K562 (cell line): ENCODE measurements around the gene SMU1. TPM values are rescaled to one million over a fixed set of nuclear protein-coding genes. Genes with fewer than 3 reads are reported as not detected.
A peak's percentile ranks its signal among the peaks of the same experiment; 100 is the strongest.

Experiments used
- CBFA2T2 ChIP-seq: fragments of 450-650 bp; conservative IDR thresholded peaks from 2 replicates; pipeline ENCODE4 v1.6.1; 2017; ENCODE audit warnings: mild to moderate bottlenecking
- CTCFL ChIP-seq: IDR thresholded peaks from 2 replicates; pipeline ENCODE4 v1.6.1; 2011; ENCODE audit warnings: borderline replicate concordance, low read depth, mild to moderate bottlenecking, moderate library complexity, low read length; ENCODE audit not compliant: insufficient read depth, poor library complexity, severe bottlenecking
- FOS ChIP-seq: IDR thresholded peaks from 3 replicates; pipeline ENCODE4 v1.6.1; 2011; ENCODE audit not compliant: insufficient read length; ENCODE audit errors: extremely low read depth
- SMARCA5 ChIP-seq: fragments of 450-650 bp; IDR thresholded peaks from 2 replicates; pipeline ENCODE4 v1.6.1; 2016
- TOE1 ChIP-seq, 2 experiments: fragments of 450-650 bp in 1 of 2; sonication (generic) in 1 of 2; formaldehyde crosslinking in 1 of 2; IDR thresholded peaks; 2 replicates each; pipeline versions ENCODE4 v1.7.1 to v1.8.0; 2016 to 2022; ENCODE audit warnings: borderline replicate concordance in 2 of 2, mild to moderate bottlenecking in 2 of 2, antibody characterized with exemption in 1 of 2, inconsistent platforms in 1 of 2, low read depth in 1 of 2, missing genetic modification reagents in 1 of 2, moderate library complexity in 1 of 2
- ZNF23 ChIP-seq: fragments of 250-450 bp; sonication (Bioruptor Pico); IDR thresholded peaks from 2 replicates; pipeline ENCODE4 v1.4.0; 2020; ENCODE audit warnings: mild to moderate bottlenecking
- ZNF766 ChIP-seq: fragments of 200-800 bp; sonication (Bioruptor generic); conservative IDR thresholded peaks from 2 replicates; pipeline ENCODE4 v1.6.1; 2016; ENCODE audit warnings: missing genetic modification characterization, missing compliant biosample characterization
- polyA plus RNA-seq, 8 experiments: library from polyadenylated mRNA; depleted of rRNA in 4 of 8; stranded (reverse) in 5 of 8; unstranded in 3 of 8; fragments of >200 nt; fragmentation: Nextera tagmentation in 2 of 8; fragmentation: Illumina TruSeq in 1 of 8; extraction: Ambion mirVana in 2 of 8; extraction: Trizol in 1 of 8; gene quantifications; 2 replicates each; pipeline versions ENCODE4 v1.2.1 to v1.2.3, GENCODE V29; 2011 to 2014; ENCODE audit warnings: inconsistent platforms in 1 of 8, missing spikeins in 1 of 8
- total RNA-seq, 7 experiments: library from RNA; depleted of rRNA in 6 of 7; stranded (reverse); fragments of >200 nt in 6 of 7; fragmentation: Illumina TruSeq in 2 of 7; extraction: Trizol in 2 of 7; gene quantifications; 2 replicates each; pipeline versions ENCODE4 v1.2.1 to v1.2.3, GENCODE V29; 2011 to 2021; ENCODE audit warnings: low replicate concordance in 1 of 7
- TF ChIP-seq, protein P1 (sequence below), 2 experiments: fragments of 450-650 bp in 1 of 2; sonication (generic) in 1 of 2; formaldehyde crosslinking in 1 of 2; IDR thresholded peaks in 1 of 2; conservative IDR thresholded peaks in 1 of 2; 2 replicates each; pipeline versions ENCODE4 v1.6.1 to v1.8.1; 2016 to 2023; ENCODE audit warnings: mild to moderate bottlenecking in 2 of 2, moderate library complexity in 2 of 2, inconsistent platforms in 1 of 2, missing genetic modification reagents in 1 of 2
- TF ChIP-seq, protein P2 (sequence below), 2 experiments: fragments of 200-800 bp in 1 of 2; sonication (Bioruptor generic) in 1 of 2; sonication (generic) in 1 of 2; formaldehyde crosslinking in 1 of 2; IDR thresholded peaks in 1 of 2; conservative IDR thresholded peaks in 1 of 2; 2 replicates each; pipeline versions ENCODE4 v1.5.0 to v1.6.1; 2016 to 2020; ENCODE audit warnings: missing compliant biosample characterization in 1 of 2, missing genetic modification characterization in 1 of 2, missing genetic modification reagents in 1 of 2
- TF ChIP-seq, protein P3 (sequence below): fragments of 450-650 bp; IDR thresholded peaks from 2 replicates; pipeline ENCODE4 v1.6.1; 2016; ENCODE audit warnings: low read depth

Gene SMU1
- total and polyA plus RNA-seq, 9 of the 15 experiments (the other 6 are each of a cell fraction or from before 2014, with no cell fraction given), result 13.2 to 33.4 (median 20.7) TPM

DNA sequence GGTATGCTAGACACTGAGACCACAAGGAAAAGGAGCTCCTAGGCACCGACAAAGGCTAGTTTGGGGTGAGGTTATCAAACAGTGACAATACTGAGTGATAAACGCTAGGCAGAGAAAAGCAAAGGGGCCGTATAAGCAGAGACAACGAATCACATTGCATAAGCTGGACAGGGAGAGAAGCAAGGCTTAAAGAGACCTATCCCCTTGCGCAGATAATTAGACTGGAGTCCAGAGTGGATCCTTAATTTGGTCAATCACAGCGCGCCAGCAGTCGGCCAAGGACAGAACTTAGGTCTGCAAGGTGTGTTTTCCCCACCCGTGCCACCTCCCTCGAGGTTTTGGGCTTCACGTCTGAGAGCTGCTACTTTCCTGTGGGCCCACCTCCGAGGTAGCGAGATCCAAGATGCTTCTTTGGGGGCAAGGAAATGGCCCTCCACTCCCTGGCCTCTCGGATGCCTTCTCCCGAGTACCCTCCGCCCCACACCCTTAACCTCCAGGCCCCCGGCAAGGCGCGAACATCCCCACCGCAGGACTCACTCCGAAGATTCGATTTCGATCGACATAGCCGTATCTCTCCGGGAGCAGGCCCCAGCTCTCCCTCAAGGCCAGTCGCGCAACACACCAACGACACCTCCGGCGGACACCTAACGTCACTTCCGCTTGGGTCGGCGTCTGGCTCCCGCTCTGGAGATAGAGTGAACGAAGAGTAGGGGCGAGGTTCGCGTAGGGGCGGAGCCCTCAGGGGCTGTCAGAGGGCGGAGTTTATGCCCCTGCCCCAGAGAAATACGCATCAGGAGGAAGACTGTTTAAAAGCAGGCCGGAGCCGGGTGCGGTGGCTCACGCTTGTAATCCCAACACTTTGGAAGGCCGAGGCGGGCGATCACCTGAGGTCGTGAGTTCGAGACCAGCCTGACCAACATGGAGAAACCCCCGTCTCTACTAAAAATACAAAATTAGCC is at the start of gene SMU1 (continued):
- TF ChIP-seq, protein P1, sequence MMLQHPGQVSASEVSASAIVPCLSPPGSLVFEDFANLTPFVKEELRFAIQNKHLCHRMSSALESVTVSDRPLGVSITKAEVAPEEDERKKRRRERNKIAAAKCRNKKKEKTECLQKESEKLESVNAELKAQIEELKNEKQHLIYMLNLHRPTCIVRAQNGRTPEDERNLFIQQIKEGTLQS (IDR thresholded peaks at IDR 0.05), result no peak
- TF ChIP-seq, protein P1 (CRISPR knock-in tag; conservative IDR thresholded peaks at IDR 0.05), result no peak
- TF ChIP-seq TOE1 (IDR thresholded peaks at IDR 0.05; ENCODE audit: borderline replicate concordance) (no peak; the same call in 1 of the 2 replicates), TOE1 (CRISPR knock-in tag; IDR thresholded peaks at IDR 0.05; ENCODE audit: borderline replicate concordance, low read depth) (no peak), ZNF23 (CRISPR knock-in tag) (no peak), ZNF766 (CRISPR knock-in tag) (no peak), CTCFL (no peak), SMARCA5 (peak; percentile 43; the same call in 1 of the 2 replicates), CBFA2T2 (no peak), FOS (no peak)
- TF ChIP-seq, protein P2, sequence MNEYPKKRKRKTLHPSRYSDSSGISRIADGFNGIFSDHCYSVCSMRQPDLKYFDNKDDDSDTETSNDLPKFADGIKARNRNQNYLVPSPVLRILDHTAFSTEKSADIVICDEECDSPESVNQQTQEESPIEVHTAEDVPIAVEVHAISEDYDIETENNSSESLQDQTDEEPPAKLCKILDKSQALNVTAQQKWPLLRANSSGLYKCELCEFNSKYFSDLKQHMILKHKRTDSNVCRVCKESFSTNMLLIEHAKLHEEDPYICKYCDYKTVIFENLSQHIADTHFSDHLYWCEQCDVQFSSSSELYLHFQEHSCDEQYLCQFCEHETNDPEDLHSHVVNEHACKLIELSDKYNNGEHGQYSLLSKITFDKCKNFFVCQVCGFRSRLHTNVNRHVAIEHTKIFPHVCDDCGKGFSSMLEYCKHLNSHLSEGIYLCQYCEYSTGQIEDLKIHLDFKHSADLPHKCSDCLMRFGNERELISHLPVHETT (CRISPR knock-in tag; conservative IDR thresholded peaks at IDR 0.05 in 1 of 2, IDR thresholded peaks at IDR 0.05 in 1 of 2), result 0 out of 4 replicates have a peak, but pooled peaks of 1 of the 2 experiments have one; percentile 14
- TF ChIP-seq, protein P3, sequence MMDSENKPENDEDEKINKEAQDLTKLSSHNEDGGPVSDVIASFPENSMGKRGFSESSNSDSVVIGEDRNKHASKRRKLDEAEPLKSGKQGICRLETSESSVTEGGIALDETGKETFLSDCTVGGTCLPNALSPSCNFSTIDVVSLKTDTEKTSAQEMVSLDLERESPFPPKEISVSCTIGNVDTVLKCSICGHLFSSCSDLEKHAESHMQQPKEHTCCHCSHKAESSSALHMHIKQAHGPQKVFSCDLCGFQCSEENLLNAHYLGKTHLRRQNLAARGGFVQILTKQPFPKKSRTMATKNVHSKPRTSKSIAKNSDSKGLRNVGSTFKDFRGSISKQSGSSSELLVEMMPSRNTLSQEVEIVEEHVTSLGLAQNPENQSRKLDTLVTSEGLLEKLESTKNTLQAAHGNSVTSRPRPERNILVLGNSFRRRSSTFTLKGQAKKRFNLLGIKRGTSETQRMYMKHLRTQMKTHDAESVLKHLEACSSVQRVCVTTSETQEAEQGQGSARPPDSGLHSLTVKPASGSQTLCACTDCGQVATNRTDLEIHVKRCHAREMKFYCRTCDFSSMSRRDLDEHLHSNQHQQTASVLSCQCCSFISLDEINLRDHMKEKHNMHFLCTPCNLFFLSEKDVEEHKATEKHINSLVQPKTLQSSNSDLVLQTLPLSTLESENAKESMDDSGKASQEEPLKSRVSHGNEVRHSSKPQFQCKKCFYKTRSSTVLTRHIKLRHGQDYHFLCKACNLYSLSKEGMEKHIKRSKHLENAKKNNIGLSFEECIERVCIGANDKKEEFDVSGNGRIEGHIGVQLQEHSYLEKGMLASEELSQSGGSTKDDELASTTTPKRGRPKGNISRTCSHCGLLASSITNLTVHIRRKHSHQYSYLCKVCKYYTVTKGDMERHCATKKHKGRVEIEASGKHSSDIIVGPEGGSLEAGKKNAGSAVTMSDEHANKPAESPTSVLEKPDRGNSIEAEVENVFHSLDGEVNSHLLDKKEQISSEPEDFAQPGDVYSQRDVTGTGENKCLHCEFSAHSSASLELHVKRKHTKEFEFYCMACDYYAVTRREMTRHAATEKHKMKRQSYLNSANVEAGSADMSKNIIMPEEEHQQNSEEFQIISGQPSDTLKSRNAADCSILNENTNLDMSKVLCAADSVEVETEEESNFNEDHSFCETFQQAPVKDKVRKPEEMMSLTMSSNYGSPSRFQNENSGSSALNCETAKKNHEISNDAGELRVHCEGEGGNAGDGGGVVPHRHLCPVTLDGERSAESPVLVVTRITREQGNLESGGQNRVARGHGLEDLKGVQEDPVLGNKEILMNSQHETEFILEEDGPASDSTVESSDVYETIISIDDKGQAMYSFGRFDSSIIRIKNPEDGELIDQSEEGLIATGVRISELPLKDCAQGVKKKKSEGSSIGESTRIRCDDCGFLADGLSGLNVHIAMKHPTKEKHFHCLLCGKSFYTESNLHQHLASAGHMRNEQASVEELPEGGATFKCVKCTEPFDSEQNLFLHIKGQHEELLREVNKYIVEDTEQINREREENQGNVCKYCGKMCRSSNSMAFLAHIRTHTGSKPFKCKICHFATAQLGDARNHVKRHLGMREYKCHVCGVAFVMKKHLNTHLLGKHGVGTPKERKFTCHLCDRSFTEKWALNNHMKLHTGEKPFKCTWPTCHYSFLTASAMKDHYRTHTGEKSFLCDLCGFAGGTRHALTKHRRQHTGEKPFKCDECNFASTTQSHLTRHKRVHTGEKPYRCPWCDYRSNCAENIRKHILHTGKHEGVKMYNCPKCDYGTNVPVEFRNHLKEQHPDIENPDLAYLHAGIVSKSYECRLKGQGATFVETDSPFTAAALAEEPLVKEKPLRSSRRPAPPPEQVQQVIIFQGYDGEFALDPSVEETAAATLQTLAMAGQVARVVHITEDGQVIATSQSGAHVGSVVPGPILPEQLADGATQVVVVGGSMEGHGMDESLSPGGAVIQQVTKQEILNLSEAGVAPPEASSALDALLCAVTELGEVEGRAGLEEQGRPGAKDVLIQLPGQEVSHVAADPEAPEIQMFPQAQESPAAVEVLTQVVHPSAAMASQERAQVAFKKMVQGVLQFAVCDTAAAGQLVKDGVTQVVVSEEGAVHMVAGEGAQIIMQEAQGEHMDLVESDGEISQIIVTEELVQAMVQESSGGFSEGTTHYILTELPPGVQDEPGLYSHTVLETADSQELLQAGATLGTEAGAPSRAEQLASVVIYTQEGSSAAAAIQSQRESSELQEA, result peak; percentile 74
